HG03342 (cell line): ENCODE measurements around the gene SF3B5.
"Not testable (repeated sequence)": the region's sequence is repeated elsewhere in the genome, so short reads cannot be mapped to it uniquely, and the experiment has no call there.

Experiments
- ATAC-seq: cut with Tn5 transposase; IDR thresholded peaks from one replicate; pipeline ENCODE4 v1.9.1; 2021; ENCODE audit warnings: mild to moderate bottlenecking, moderate library complexity; ENCODE audit not compliant: unreplicated experiment

The SF3B5 gene

GRCh38 chr6:144064402-144065212 lies 30.8 kb downstream of the SF3B5 start:
- peak; percentile 22 for ATAC-seq

GRCh38 chr6:144063744-144064401 lies 31.5 kb downstream of the SF3B5 start:
- peak; percentile 82 for ATAC-seq

- ATAC-seq, result peak; percentile 11
These were observed 32.1 kb downstream of the SF3B5 start for GRCh38 chr6:144063246-144063743.

- no peak for ATAC-seq
These were observed 32.6 kb downstream of the SF3B5 start for GRCh38 chr6:144062786-144063185.

GRCh38 chr6:144059139-144059538 lies 36.2 kb downstream of the SF3B5 start:
- no peak for ATAC-seq

GRCh38 chr6:144055121-144055931 lies 40.0 kb downstream of the SF3B5 start:
- ATAC-seq, result peak; percentile 80

- no peak for ATAC-seq
These were observed 41.8 kb downstream of the SF3B5 start for GRCh38 chr6:144053601-144054000.

GRCh38 chr6:144052488-144052887 lies 42.9 kb downstream of the SF3B5 start:
- no peak for ATAC-seq

- no peak for ATAC-seq
These were observed 46.0 kb downstream of the SF3B5 start for GRCh38 chr6:144049386-144049785.

- no peak for ATAC-seq
These were observed 47.7 kb downstream of the SF3B5 start for GRCh38 chr6:144047688-144048087.

GRCh38 chr6:144046672-144047071 lies 48.7 kb downstream of the SF3B5 start:
- not testable (repeated sequence) for ATAC-seq

GRCh38 chr6:144044989-144045388 lies 50.4 kb downstream of the SF3B5 start:
- ATAC-seq, result not testable (repeated sequence)
